ENCODE data around the gene GRM8.

The GRM8 gene

DNA sequence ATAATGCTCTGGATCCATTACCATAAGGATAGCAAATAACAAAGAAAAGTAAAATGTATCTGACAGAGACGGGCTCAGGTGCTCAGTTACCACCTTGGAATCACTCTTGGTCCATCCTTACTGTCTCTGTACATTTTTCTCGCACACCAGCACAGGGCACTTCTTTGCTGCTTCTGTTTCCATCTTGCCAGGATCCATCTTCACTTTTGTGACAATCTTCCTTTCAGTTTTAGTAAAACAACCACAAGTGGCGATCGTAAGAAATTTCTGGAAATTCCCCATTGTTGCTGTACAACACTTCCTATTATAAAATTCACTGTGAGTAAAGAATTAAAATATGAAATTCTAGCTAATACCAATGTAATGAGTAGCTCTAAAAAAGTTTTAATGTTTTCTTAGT is 695.5 kb downstream of the GRM8 start:
- TF ChIP-seq PPARA (CRISPR knock-in tag; IDR thresholded peaks at IDR 0.05; ENCODE audit: borderline replicate concordance) (no peak), ISL1 (CRISPR knock-in tag; IDR thresholded peaks at IDR 0.05) (no peak), SNAI2 (CRISPR knock-in tag; IDR thresholded peaks at IDR 0.05) (no peak), OSR1 (CRISPR knock-in tag; IDR thresholded peaks at IDR 0.05) (no peak), TOX (CRISPR knock-in tag; IDR thresholded peaks at IDR 0.05; ENCODE audit: borderline replicate concordance) (no peak)
- TF ChIP-seq, protein P1, sequence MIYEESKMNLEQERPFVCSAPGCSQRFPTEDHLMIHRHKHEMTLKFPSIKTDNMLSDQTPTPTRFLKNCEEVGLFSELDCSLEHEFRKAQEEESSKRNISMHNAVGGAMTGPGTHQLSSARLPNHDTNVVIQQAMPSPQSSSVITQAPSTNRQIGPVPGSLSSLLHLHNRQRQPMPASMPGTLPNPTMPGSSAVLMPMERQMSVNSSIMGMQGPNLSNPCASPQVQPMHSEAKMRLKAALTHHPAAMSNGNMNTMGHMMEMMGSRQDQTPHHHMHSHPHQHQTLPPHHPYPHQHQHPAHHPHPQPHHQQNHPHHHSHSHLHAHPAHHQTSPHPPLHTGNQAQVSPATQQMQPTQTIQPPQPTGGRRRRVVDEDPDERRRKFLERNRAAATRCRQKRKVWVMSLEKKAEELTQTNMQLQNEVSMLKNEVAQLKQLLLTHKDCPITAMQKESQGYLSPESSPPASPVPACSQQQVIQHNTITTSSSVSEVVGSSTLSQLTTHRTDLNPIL (CRISPR knock-in tag; IDR thresholded peaks at IDR 0.05; ENCODE audit: low read depth) = no peak
- ATAC-seq = no peak

DNA sequence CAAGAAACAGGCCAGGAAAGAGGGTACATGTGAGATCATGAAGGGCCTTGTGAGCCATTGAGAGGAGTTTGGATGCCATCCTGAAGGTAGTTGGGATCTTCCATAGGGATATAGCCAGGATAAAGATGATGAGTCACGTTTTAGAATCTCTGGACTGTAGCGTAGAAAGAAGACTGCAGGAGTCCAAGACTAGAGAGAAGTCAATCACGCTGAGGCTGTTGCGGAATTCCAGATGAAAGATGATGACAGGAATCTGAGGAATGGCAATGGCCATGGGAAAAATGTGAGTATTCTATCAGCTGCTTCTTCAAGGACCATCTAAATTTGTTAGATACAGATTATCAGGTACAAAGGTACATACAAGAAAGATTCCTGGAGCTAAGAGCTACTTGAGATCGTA is 711.3 kb downstream of the GRM8 start:
- no peak for ATAC-seq
- no peak for TF ChIP-seq ZC3H10 (CRISPR knock-in tag; IDR thresholded peaks at IDR 0.05)

DNA sequence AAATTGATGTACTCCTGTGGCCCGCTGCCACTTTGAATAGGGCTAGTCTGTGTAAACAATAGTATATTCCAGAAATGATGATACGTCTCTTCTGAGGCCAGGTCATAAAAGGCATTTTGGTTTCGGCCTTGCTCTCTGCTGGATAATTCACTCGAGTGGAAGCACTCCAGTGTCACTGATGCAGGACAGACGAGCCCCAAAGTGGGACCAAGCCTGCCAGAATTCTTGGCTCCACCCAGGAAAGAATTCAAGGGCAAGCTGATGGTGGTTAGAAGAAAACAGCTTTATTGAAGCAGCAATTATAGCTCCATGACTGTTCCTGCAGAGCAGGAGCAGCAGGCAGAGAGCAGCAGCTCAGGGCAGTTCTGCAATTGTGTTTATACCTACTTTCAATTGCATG is 717.6 kb downstream of the GRM8 start:
- TF ChIP-seq TOX (CRISPR knock-in tag; IDR thresholded peaks at IDR 0.05; ENCODE audit: borderline replicate concordance) = no peak
- TF ChIP-seq, protein P2, sequence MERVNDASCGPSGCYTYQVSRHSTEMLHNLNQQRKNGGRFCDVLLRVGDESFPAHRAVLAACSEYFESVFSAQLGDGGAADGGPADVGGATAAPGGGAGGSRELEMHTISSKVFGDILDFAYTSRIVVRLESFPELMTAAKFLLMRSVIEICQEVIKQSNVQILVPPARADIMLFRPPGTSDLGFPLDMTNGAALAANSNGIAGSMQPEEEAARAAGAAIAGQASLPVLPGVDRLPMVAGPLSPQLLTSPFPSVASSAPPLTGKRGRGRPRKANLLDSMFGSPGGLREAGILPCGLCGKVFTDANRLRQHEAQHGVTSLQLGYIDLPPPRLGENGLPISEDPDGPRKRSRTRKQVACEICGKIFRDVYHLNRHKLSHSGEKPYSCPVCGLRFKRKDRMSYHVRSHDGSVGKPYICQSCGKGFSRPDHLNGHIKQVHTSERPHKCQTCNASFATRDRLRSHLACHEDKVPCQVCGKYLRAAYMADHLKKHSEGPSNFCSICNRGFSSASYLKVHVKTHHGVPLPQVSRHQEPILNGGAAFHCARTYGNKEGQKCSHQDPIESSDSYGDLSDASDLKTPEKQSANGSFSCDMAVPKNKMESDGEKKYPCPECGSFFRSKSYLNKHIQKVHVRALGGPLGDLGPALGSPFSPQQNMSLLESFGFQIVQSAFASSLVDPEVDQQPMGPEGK (CRISPR knock-in tag; IDR thresholded peaks at IDR 0.05; ENCODE audit: borderline replicate concordance) = no peak
- ATAC-seq = no peak

DNA sequence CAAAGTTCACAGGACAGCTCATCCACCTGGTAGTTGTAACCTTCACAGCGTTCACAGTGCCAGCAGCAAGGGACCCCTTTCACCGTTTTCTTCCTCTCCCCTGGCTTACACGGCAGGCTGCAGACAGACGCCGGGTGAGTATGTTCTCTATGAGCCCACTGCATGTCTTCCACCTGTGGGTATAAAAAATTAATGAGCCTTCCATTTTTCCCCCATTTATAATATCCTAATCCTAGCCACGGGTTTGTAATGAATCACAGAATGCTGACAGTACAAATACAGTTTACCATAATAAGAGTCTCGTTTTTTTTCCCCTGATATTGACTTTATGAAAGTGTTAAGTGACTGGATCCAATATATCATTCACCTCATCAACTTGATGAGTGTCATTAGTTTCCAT is 719.0 kb downstream of the GRM8 start:
- no peak for ATAC-seq
- TF ChIP-seq ZC3H10 (CRISPR knock-in tag; IDR thresholded peaks at IDR 0.05) = no peak
- TF ChIP-seq ZNF565 (CRISPR knock-in tag; conservative IDR thresholded peaks at IDR 0.05; ENCODE audit: low read depth) = no peak
- no peak for TF ChIP-seq ISL1 (CRISPR knock-in tag; IDR thresholded peaks at IDR 0.05)
- TF ChIP-seq, protein P1 (CRISPR knock-in tag; IDR thresholded peaks at IDR 0.05; ENCODE audit: low read depth) = no peak
- TF ChIP-seq SNAI2 (CRISPR knock-in tag; IDR thresholded peaks at IDR 0.05) = no peak
- TF ChIP-seq, protein P3, sequence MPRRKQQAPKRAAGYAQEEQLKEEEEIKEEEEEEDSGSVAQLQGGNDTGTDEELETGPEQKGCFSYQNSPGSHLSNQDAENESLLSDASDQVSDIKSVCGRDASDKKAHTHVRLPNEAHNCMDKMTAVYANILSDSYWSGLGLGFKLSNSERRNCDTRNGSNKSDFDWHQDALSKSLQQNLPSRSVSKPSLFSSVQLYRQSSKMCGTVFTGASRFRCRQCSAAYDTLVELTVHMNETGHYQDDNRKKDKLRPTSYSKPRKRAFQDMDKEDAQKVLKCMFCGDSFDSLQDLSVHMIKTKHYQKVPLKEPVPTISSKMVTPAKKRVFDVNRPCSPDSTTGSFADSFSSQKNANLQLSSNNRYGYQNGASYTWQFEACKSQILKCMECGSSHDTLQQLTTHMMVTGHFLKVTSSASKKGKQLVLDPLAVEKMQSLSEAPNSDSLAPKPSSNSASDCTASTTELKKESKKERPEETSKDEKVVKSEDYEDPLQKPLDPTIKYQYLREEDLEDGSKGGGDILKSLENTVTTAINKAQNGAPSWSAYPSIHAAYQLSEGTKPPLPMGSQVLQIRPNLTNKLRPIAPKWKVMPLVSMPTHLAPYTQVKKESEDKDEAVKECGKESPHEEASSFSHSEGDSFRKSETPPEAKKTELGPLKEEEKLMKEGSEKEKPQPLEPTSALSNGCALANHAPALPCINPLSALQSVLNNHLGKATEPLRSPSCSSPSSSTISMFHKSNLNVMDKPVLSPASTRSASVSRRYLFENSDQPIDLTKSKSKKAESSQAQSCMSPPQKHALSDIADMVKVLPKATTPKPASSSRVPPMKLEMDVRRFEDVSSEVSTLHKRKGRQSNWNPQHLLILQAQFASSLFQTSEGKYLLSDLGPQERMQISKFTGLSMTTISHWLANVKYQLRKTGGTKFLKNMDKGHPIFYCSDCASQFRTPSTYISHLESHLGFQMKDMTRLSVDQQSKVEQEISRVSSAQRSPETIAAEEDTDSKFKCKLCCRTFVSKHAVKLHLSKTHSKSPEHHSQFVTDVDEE (CRISPR knock-in tag; IDR thresholded peaks at IDR 0.05) = no peak
- TF ChIP-seq, protein P2 (CRISPR knock-in tag; IDR thresholded peaks at IDR 0.05; ENCODE audit: borderline replicate concordance) = no peak
- no peak for TF ChIP-seq TCF4 (CRISPR knock-in tag; IDR thresholded peaks at IDR 0.05; ENCODE audit: borderline replicate concordance)
- no peak for TF ChIP-seq RARB (CRISPR knock-in tag; IDR thresholded peaks at IDR 0.05)
- TF ChIP-seq BACH2 (CRISPR knock-in tag; IDR thresholded peaks at IDR 0.05; ENCODE audit: borderline replicate concordance) = no peak
- TF ChIP-seq ARNTL (CRISPR knock-in tag; IDR thresholded peaks at IDR 0.05; ENCODE audit: borderline replicate concordance, low read depth) = no peak
- TF ChIP-seq, protein P4, sequence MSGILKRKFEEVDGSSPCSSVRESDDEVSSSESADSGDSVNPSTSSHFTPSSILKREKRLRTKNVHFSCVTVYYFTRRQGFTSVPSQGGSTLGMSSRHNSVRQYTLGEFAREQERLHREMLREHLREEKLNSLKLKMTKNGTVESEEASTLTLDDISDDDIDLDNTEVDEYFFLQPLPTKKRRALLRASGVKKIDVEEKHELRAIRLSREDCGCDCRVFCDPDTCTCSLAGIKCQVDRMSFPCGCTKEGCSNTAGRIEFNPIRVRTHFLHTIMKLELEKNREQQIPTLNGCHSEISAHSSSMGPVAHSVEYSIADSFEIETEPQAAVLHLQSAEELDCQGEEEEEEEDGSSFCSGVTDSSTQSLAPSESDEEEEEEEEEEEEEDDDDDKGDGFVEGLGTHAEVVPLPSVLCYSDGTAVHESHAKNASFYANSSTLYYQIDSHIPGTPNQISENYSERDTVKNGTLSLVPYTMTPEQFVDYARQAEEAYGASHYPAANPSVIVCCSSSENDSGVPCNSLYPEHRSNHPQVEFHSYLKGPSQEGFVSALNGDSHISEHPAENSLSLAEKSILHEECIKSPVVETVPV (CRISPR knock-in tag; IDR thresholded peaks at IDR 0.05) = no peak
- TF ChIP-seq ZFP30 (CRISPR knock-in tag; IDR thresholded peaks at IDR 0.05) = no peak
- no peak for TF ChIP-seq PPARA (CRISPR knock-in tag; IDR thresholded peaks at IDR 0.05; ENCODE audit: borderline replicate concordance)
- no peak for TF ChIP-seq ESRRG (CRISPR knock-in tag; IDR thresholded peaks at IDR 0.05)
- no peak for TF ChIP-seq ZNF70 (CRISPR knock-in tag; IDR thresholded peaks at IDR 0.05)
- no peak for TF ChIP-seq GLIS3 (CRISPR knock-in tag; IDR thresholded peaks at IDR 0.05)
